Stimulated activated CD4-positive, alpha-beta T cell treated with anti-CD3 and anti-CD28 coated beads, Interleukin-1b, Interleukin-23, amount 100 ng/mL, for 24 hours (primary cell): Measurements from ENCODE around the gene CHIC1.

ENCODE experiments used
- DNase-seq, 4 experiments: peaks; one replicate each; pipeline ENCODE4 v3.0.0-alpha.2; 2020; ENCODE audit warnings: low read depth in 4 of 4, low spot score in 1 of 4

The CHIC1 gene

DNA sequence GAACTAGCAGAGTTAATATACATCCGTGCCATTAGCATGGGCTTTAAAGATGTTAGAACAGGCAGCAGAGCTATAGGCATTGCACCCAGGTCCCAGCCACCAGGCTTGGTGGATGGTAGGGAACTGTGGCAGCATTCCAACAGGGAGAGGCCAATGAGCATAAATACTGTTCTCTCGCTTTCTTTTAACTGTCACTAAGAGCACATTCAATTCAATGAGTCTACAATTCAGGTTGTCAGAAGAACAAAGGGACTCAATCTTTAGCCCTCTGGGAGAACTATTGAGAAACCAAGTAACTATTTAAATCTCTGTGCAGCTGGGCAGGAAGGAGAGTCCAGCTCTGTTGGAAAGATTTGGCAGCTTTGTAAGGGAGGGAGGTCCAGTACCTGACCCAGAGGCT, 165.6 kb downstream of the CHIC1 start:
- DNase-seq = no peak
